Measurements from ENCODE around the gene SF1.
A peak's percentile ranks its signal among the peaks of the same experiment; 100 is the strongest.

Gene SF1

DNA sequence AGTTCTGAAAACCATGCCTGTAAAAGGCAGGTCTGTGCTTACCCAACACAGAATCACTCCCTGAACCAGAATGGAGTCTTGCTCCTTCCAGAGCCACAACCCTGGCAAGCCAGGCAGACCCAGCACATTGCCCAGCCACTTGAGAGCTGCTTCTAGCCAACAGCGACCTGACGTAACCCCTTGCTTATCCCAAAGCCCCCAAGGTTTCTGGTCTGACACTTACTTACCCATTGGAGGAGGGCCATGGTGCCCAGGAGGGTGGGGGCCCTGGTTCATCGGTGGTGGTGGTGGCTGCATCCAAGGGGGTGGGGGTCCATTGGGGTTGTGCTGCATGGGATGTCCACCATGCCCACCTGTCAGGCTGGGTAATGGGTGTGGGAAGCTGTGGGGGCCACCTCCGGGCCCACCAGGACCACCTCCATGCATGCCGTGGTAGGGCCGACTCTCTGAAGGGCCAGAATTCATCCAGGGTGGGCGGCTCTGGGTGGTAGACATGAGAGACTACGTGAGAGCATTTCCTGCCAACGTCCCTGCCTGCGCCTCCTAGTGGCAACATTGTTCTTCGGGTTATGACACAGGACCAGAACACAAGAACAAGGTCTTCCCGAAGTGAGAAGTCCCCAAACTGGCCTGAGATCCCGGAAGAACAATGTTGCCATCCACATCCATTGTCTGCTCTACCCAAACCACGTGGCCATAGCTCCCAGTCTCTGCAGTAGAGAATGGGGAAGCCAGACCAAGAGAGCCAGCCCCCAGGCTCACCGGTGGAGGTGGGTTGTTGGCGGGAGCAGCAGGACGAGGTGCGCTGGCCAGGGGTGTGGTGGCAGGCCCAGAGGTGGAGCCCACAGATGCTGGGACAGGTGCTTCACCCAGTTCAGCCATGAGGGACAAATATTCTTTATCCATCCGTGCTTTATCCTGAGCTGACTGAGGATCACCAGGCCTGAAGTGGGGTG, 10.7 kb downstream of the SF1 start:
- H4K20me1 ChIP-seq (ENCODE audit: insufficient read depth, low read length): peaks cover 37% of the 10 kb centered on the region
- no peak overlapping the region for H3K9ac ChIP-seq (ENCODE audit: low read length)
- H3K4me1 ChIP-seq (ENCODE audit: low read length): 0 out of 2 replicates have a peak, but pooled peaks cover 2% of the 10 kb centered on the region
- H3K9me2 ChIP-seq (replicated peaks; ENCODE audit: insufficient read depth, low read length): no peaks in the 10 kb centered on the region
- no peak overlapping the region for H3K27ac ChIP-seq (ENCODE audit: low read length)
- peaks cover 59% of the 10 kb centered on the region for H3K36me3 ChIP-seq (replicated peaks; ENCODE audit: insufficient read depth, low read length)
- H2AFZ ChIP-seq (ENCODE audit: low read length): no peak overlapping the region
- H3K4me2 ChIP-seq (ENCODE audit: low read depth, low read length): no peak overlapping the region
- H3F3A ChIP-seq (ENCODE audit: insufficient read depth, low read length): peaks cover 27% of the 10 kb centered on the region
- no peaks in the 10 kb centered on the region for H3K27me3 ChIP-seq (replicated peaks; ENCODE audit: insufficient read depth, low read length)
- DNase-seq: no peak
- H3K4me3 ChIP-seq (ENCODE audit: low read length): no peak overlapping the region
- H3K9me3 ChIP-seq (replicated peaks; ENCODE audit: insufficient read depth, low read length): no peaks in the 10 kb centered on the region
- H3K79me2 ChIP-seq (ENCODE audit: low read length): peaks cover 59% of the 10 kb centered on the region
- no peak for TF ChIP-seq EZH2 (optimal IDR thresholded peaks at IDR 0.05; ENCODE audit: low read depth, low read length)
- TF ChIP-seq CTCF (IDR thresholded peaks at IDR 0.05; ENCODE audit: low read length): peak; percentile 59
- TF ChIP-seq EZH2phosphoT487 (IDR thresholded peaks at IDR 0.05; ENCODE audit: low read length): no peak

- H3K4me3 ChIP-seq (ENCODE audit: low read length): no peak overlapping the region
- H3K9ac ChIP-seq (ENCODE audit: low read length): no peak overlapping the region
- no peak overlapping the region for H3K27ac ChIP-seq (ENCODE audit: low read length)
- H3K4me2 ChIP-seq (ENCODE audit: low read depth, low read length): no peak overlapping the region
- no peak for TF ChIP-seq CTCF (IDR thresholded peaks at IDR 0.05; ENCODE audit: low read length)
- no peak for TF ChIP-seq EZH2 (optimal IDR thresholded peaks at IDR 0.05; ENCODE audit: low read depth, low read length)
- TF ChIP-seq EZH2phosphoT487 (IDR thresholded peaks at IDR 0.05; ENCODE audit: low read length): no peak
- peaks cover 32% of the 10 kb centered on the region for H4K20me1 ChIP-seq (ENCODE audit: insufficient read depth, low read length)
- peaks cover 34% of the 10 kb centered on the region for H3F3A ChIP-seq (ENCODE audit: insufficient read depth, low read length)
- H3K9me3 ChIP-seq (replicated peaks; ENCODE audit: insufficient read depth, low read length): no peaks in the 10 kb centered on the region
- H3K4me1 ChIP-seq (ENCODE audit: low read length): no peaks in the 10 kb centered on the region
- DNase-seq: no peak
- H3K79me2 ChIP-seq (ENCODE audit: low read length): peaks cover 52% of the 10 kb centered on the region
- no peaks in the 10 kb centered on the region for H3K27me3 ChIP-seq (replicated peaks; ENCODE audit: insufficient read depth, low read length)
- H2AFZ ChIP-seq (ENCODE audit: low read length): no peak overlapping the region
- peaks cover 55% of the 10 kb centered on the region for H3K36me3 ChIP-seq (replicated peaks; ENCODE audit: insufficient read depth, low read length)
- no peaks in the 10 kb centered on the region for H3K9me2 ChIP-seq (replicated peaks; ENCODE audit: insufficient read depth, low read length)
Observed at GRCh38 chr11:64766881-64767280, 11.5 kb downstream of the SF1 start.

DNA sequence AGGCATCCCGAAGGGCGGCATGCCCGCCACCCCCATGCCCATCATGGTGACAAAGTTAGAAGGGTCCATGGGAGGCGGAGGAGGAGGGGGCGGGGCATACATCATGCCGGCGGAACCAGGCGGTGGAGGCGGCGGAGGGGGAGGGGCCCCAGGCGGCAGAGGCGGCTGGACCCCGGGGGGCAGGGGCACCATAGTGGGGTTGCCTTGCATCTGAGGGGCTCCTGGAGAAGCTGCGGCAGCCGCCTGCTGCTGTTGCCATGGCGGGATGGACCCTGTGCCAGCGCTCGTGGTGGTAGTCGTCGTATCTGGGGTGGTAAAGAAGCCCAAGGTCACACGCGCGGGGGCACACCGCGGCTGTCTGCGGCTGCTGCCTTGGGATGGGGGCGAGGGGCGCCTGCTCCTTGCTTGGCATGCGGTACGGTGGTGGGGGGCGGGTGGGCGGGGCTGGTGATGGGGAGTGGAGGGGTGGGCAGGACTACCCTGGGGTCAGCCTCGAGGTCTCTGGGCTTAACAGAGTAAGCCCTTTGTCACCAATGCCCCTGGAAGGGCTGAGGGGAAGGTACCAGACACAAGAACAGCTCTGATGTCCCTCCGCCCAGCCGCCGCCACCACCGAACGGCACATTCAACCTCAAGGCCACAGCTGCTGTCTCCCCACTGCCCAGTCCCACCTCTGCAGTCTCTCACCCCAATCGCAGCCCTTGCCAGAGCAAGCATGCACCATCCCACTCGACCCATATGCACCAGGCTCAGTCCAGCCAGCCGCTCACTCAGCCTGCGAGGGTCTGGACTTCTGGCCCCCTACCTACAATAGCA, 12.3 kb downstream of the SF1 start:
- no peak overlapping the region for H3K27ac ChIP-seq (ENCODE audit: low read length)

More for the DNA sequence above, 12.3 kb downstream of the SF1 start:
- Histone ChIP-seq H3K79me2 (ENCODE audit: low read length) (peaks cover 44% of the 10 kb centered on the region), H3K27me3 (replicated peaks; ENCODE audit: insufficient read depth, low read length) (no peaks in the 10 kb centered on the region), H3F3A (ENCODE audit: insufficient read depth, low read length) (peaks cover 37% of the 10 kb centered on the region), H3K36me3 (replicated peaks; ENCODE audit: insufficient read depth, low read length) (peaks cover 49% of the 10 kb centered on the region), H4K20me1 (ENCODE audit: insufficient read depth, low read length) (peaks cover 24% of the 10 kb centered on the region), H3K4me1 (ENCODE audit: low read length) (no peaks in the 10 kb centered on the region), H3K4me3 (ENCODE audit: low read length) (no peak overlapping the region), H2AFZ (ENCODE audit: low read length) (no peak overlapping the region), H3K4me2 (ENCODE audit: low read depth, low read length) (no peak overlapping the region), H3K9me3 (replicated peaks; ENCODE audit: insufficient read depth, low read length) (no peaks in the 10 kb centered on the region), H3K9me2 (replicated peaks; ENCODE audit: insufficient read depth, low read length) (no peaks in the 10 kb centered on the region), H3K9ac (ENCODE audit: low read length) (no peak overlapping the region)
- no peak for TF ChIP-seq EZH2phosphoT487 (IDR thresholded peaks at IDR 0.05; ENCODE audit: low read length)
- TF ChIP-seq CTCF (IDR thresholded peaks at IDR 0.05; ENCODE audit: low read length): no peak
- no peak for TF ChIP-seq EZH2 (optimal IDR thresholded peaks at IDR 0.05; ENCODE audit: low read depth, low read length)
- DNase-seq: no peak

Measured in MM.1S (cell line).